ENCODE data around the gene MMP7. TPM values are rescaled to one million over a fixed set of nuclear protein-coding genes. Genes with fewer than 3 reads are reported as not detected.

The MMP7 gene
- polyA plus RNA-seq, 2 of the 4 experiments (the other 2 are of a cell fraction), result 8.9 to 54.8 TPM

GRCh38 chr11:102528618-102529017 lies 1.9 kb downstream of the MMP7 start:
- ATAC-seq (peak in 1 of 2 experiments; percentile 36; a peak in 1 of 6 replicates), FAIRE-seq (no peak), DNase-seq (ENCODE audit: low read depth in 1 of 2, low spot score in 1 of 2) (no peak)
- ChIA-PET POLR2A (no interaction called here), CTCF (interaction anchor here (0.8 kb wide), 1 partner anchor 24 kb away, joined by 3 read pairs; no protein-coding TSS in a partner anchor)
- no peak overlapping the region for H3K4me3 ChIP-seq
- no peaks in the 10 kb centered on the region for H3K9me3 ChIP-seq
- H3K4me2 ChIP-seq, result peak overlapping the region; percentile 78; the same call in 1 of the 3 replicates
- peaks cover 39% of the 10 kb centered on the region for H3K4me1 ChIP-seq
- H3K27ac ChIP-seq, result peak overlapping the region in 1 of 2 experiments; percentile 22; a peak in 2 of 6 replicates
- TF ChIP-seq CHD2 (IDR thresholded peaks at IDR 0.05; ENCODE audit: low read length, partially characterized antibody) (no peak), ZNF302 (CRISPR knock-in tag; IDR thresholded peaks at IDR 0.05) (no peak), ESRRA (IDR thresholded peaks at IDR 0.05; ENCODE audit: borderline replicate concordance, low read length) (no peak), EHMT2 (IDR thresholded peaks at IDR 0.05; ENCODE audit: low read depth) (no peak), MAZ (IDR thresholded peaks at IDR 0.05; ENCODE audit: borderline replicate concordance, low read depth, low read length) (no peak), KDM1A (IDR thresholded peaks at IDR 0.05; ENCODE audit: low read depth) (no peak), TFCP2L1 (CRISPR knock-in tag; IDR thresholded peaks at IDR 0.05) (no peak), NFE2L2 (conservative IDR thresholded peaks at IDR 0.05; ENCODE audit: low read length) (no peak), RAD21 (conservative IDR thresholded peaks at IDR 0.05 in 1 of 2, IDR thresholded peaks at IDR 0.05 in 1 of 2) (no peak), TP53 (CRISPR knock-in tag; IDR thresholded peaks at IDR 0.05) (no peak), RFX5 (IDR thresholded peaks at IDR 0.05) (no peak)

- H3K4me2 ChIP-seq, result peak overlapping the region; percentile 18; the same call in 2 of the 3 replicates
- TF ChIP-seq MAX (IDR thresholded peaks at IDR 0.05) (no peak), PHF8 (IDR thresholded peaks at IDR 0.05; ENCODE audit: borderline replicate concordance, low read depth) (no peak), KDM5A (IDR thresholded peaks at IDR 0.05) (no peak), REST (IDR thresholded peaks at IDR 0.05) (no peak), RARB (CRISPR knock-in tag; IDR thresholded peaks at IDR 0.05) (no peak), MAZ (IDR thresholded peaks at IDR 0.05; ENCODE audit: borderline replicate concordance, low read depth, low read length) (no peak), MYC (IDR thresholded peaks at IDR 0.05; ENCODE audit: borderline replicate concordance, low read length) (no peak), BHLHE40 (IDR thresholded peaks at IDR 0.05; ENCODE audit: low read depth, low read length) (no peak), USF2 (IDR thresholded peaks at IDR 0.05) (no peak), POLR2AphosphoS2 (conservative IDR thresholded peaks at IDR 0.05; ENCODE audit: low read length) (no peak), HOXA7 (CRISPR knock-in tag; IDR thresholded peaks at IDR 0.05) (no peak), TFCP2L1 (CRISPR knock-in tag; IDR thresholded peaks at IDR 0.05) (no peak), SMC3 (IDR thresholded peaks at IDR 0.05) (no peak), ATOH8 (CRISPR knock-in tag; IDR thresholded peaks at IDR 0.05; ENCODE audit: low read depth) (no peak), ESRRA (IDR thresholded peaks at IDR 0.05; ENCODE audit: borderline replicate concordance, low read length) (no peak), ELK1 (IDR thresholded peaks at IDR 0.05; ENCODE audit: low read depth, low read length) (no peak), ZNF302 (CRISPR knock-in tag; IDR thresholded peaks at IDR 0.05) (no peak)
- peaks cover 39% of the 10 kb centered on the region for H3K4me1 ChIP-seq
- DNase-seq (ENCODE audit: low read depth in 1 of 2, low spot score in 1 of 2) (no peak), FAIRE-seq (no peak), ATAC-seq (no peak)
- ChIA-PET POLR2A (no interaction called here), CTCF (no interaction called here)
- H3K9me3 ChIP-seq, result no peaks in the 10 kb centered on the region
- H3K4me3 ChIP-seq, result no peak overlapping the region
- H3K27ac ChIP-seq, result no peak overlapping the region
- WGBS (ENCODE audit: missing lambda C conversion rate), result 10% methylated on average over 2 of the region's 2 CpGs
Measured at GRCh38 chr11:102527684-102528083, 2.9 kb downstream of the MMP7 start.

Data from A549 (cell line).